Measurements from ENCODE around the gene TMEM94. TPM values are rescaled to one million over a fixed set of nuclear protein-coding genes. Genes with fewer than 3 reads are reported as not detected.

Gene TMEM94
- total and polyA plus RNA-seq, 2 of the 13 experiments (the other 11 are each of a cell fraction or from before 2014, with no cell fraction given), result 32.6 to 134 TPM

- TF ChIP-seq, protein P1, sequence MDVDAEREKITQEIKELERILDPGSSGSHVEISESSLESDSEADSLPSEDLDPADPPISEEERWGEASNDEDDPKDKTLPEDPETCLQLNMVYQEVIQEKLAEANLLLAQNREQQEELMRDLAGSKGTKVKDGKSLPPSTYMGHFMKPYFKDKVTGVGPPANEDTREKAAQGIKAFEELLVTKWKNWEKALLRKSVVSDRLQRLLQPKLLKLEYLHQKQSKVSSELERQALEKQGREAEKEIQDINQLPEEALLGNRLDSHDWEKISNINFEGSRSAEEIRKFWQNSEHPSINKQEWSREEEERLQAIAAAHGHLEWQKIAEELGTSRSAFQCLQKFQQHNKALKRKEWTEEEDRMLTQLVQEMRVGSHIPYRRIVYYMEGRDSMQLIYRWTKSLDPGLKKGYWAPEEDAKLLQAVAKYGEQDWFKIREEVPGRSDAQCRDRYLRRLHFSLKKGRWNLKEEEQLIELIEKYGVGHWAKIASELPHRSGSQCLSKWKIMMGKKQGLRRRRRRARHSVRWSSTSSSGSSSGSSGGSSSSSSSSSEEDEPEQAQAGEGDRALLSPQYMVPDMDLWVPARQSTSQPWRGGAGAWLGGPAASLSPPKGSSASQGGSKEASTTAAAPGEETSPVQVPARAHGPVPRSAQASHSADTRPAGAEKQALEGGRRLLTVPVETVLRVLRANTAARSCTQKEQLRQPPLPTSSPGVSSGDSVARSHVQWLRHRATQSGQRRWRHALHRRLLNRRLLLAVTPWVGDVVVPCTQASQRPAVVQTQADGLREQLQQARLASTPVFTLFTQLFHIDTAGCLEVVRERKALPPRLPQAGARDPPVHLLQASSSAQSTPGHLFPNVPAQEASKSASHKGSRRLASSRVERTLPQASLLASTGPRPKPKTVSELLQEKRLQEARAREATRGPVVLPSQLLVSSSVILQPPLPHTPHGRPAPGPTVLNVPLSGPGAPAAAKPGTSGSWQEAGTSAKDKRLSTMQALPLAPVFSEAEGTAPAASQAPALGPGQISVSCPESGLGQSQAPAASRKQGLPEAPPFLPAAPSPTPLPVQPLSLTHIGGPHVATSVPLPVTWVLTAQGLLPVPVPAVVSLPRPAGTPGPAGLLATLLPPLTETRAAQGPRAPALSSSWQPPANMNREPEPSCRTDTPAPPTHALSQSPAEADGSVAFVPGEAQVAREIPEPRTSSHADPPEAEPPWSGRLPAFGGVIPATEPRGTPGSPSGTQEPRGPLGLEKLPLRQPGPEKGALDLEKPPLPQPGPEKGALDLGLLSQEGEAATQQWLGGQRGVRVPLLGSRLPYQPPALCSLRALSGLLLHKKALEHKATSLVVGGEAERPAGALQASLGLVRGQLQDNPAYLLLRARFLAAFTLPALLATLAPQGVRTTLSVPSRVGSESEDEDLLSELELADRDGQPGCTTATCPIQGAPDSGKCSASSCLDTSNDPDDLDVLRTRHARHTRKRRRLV (CRISPR knock-in tag; IDR thresholded peaks at IDR 0.05), result no peak
- TF ChIP-seq HNRNPK (IDR thresholded peaks at IDR 0.05; ENCODE audit: low read depth, low read length, poor library complexity, severe bottlenecking) (no peak), RARA (CRISPR knock-in tag; IDR thresholded peaks at IDR 0.05) (peak; percentile 92), ZNF746 (CRISPR knock-in tag; IDR thresholded peaks at IDR 0.05) (peak; percentile 85), ARHGAP35 (CRISPR knock-in tag; IDR thresholded peaks at IDR 0.05; ENCODE audit: borderline replicate concordance) (no peak), ZNF501 (CRISPR knock-in tag; IDR thresholded peaks at IDR 0.05) (0 out of 2 replicates have a peak, but pooled peaks have one; percentile 26), ZNF878 (CRISPR knock-in tag; IDR thresholded peaks at IDR 0.05) (no peak; the same call in 1 of the 2 replicates), ZNF557 (CRISPR knock-in tag; IDR thresholded peaks at IDR 0.05) (0 out of 2 replicates have a peak, but pooled peaks have one; percentile 50), TBX2 (CRISPR knock-in tag; IDR thresholded peaks at IDR 0.05; ENCODE audit: borderline replicate concordance) (peak; percentile 100), POLR2AphosphoS5 (IDR thresholded peaks at IDR 0.05; ENCODE audit: low read depth, low read length) (0 out of 2 replicates have a peak, but pooled peaks have one; percentile 35), ZNF7 (CRISPR knock-in tag; IDR thresholded peaks at IDR 0.05) (no peak), ZNF460 (CRISPR knock-in tag; IDR thresholded peaks at IDR 0.05; ENCODE audit: borderline replicate concordance) (no peak; the same call in 1 of the 2 replicates), ZBTB25 (CRISPR knock-in tag; IDR thresholded peaks at IDR 0.05) (no peak)
- TF ChIP-seq, protein P2, sequence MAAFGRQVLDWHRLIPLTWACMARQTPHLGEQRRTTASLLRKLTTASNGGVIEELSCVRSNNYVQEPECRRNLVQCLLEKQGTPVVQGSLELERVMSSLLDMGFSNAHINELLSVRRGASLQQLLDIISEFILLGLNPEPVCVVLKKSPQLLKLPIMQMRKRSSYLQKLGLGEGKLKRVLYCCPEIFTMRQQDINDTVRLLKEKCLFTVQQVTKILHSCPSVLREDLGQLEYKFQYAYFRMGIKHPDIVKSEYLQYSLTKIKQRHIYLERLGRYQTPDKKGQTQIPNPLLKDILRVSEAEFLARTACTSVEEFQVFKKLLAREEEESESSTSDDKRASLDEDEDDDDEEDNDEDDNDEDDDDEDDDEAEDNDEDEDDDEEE (CRISPR knock-in tag; IDR thresholded peaks at IDR 0.05), result peak; percentile 84; the same call in 1 of the 2 replicates
- TF ChIP-seq, protein P3, sequence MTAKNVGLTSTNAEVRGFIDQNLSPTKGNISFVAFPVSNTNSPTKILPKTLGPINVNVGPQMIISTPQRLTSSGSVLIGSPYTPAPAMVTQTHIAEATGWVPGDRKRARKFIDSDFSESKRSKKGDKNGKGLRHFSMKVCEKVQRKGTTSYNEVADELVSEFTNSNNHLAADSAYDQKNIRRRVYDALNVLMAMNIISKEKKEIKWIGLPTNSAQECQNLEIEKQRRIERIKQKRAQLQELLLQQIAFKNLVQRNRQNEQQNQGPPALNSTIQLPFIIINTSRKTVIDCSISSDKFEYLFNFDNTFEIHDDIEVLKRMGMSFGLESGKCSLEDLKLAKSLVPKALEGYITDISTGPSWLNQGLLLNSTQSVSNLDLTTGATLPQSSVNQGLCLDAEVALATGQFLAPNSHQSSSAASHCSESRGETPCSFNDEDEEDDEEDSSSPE (CRISPR knock-in tag; IDR thresholded peaks at IDR 0.05), result peak; percentile 97
- TF ChIP-seq, protein P4, sequence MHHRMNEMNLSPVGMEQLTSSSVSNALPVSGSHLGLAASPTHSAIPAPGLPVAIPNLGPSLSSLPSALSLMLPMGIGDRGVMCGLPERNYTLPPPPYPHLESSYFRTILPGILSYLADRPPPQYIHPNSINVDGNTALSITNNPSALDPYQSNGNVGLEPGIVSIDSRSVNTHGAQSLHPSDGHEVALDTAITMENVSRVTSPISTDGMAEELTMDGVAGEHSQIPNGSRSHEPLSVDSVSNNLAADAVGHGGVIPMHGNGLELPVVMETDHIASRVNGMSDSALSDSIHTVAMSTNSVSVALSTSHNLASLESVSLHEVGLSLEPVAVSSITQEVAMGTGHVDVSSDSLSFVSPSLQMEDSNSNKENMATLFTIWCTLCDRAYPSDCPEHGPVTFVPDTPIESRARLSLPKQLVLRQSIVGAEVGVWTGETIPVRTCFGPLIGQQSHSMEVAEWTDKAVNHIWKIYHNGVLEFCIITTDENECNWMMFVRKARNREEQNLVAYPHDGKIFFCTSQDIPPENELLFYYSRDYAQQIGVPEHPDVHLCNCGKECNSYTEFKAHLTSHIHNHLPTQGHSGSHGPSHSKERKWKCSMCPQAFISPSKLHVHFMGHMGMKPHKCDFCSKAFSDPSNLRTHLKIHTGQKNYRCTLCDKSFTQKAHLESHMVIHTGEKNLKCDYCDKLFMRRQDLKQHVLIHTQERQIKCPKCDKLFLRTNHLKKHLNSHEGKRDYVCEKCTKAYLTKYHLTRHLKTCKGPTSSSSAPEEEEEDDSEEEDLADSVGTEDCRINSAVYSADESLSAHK (CRISPR knock-in tag; IDR thresholded peaks at IDR 0.05; ENCODE audit: borderline replicate concordance), result no peak
These were observed 55.5 kb downstream of the TMEM94 start (continued) for GRCh38 chr17:75511610-75512575.

Measured in HepG2 (cell line).